ENCODE measurements around the gene EN1. TPM values are rescaled to one million over a fixed set of nuclear protein-coding genes. Genes with fewer than 3 reads are reported as not detected.

Gene EN1
- total and polyA plus RNA-seq, 2 experiments from 2014 or later = 0.21 to 0.24 TPM

GRCh38 chr2:118878531-118879149 lies 31.2 kb upstream of the EN1 start:
- peaks cover 10% of the 10 kb centered on the region for H3K27me3 Mint-ChIP-seq (ENCODE audit: insufficient read depth, low read depth, poor library complexity)
- no peak for ATAC-seq

More at GRCh38 chr2:118878531-118879149, 31.2 kb upstream of the EN1 start:
- H3K4me3 Mint-ChIP-seq = no peak overlapping the region
- no peak overlapping the region for H3K27ac ChIP-seq (ENCODE audit: low read depth)
- no peak overlapping the region for H3K4me2 ChIP-seq
- no peaks in the 10 kb centered on the region for H4K20me1 ChIP-seq (replicated peaks; ENCODE audit: insufficient read depth)
- no peaks in the 10 kb centered on the region for H3K4me1 ChIP-seq (ENCODE audit: insufficient read depth)
- H3K36me3 Mint-ChIP-seq (ENCODE audit: low read depth) = no peaks in the 10 kb centered on the region; the same call in 2 of the 3 replicates
- no peaks in the 10 kb centered on the region for H3K79me2 ChIP-seq (replicated peaks; ENCODE audit: insufficient read depth)
- H3K4me1 Mint-ChIP-seq = peaks cover 2% of the 10 kb centered on the region; the same call in 2 of the 3 replicates
- H3K27me3 ChIP-seq (ENCODE audit: insufficient read depth) = 0 out of 2 replicates have a peak, but pooled peaks cover 3% of the 10 kb centered on the region
- TF ChIP-seq EZH2 (IDR thresholded peaks at IDR 0.05; ENCODE audit: low read depth, unreplicated experiment) (no peak), CREB1 (CRISPR knock-in tag; IDR thresholded peaks at IDR 0.05; ENCODE audit: low read depth) (no peak), ZNF331 (CRISPR knock-in tag; IDR thresholded peaks at IDR 0.05; ENCODE audit: low read depth) (no peak), CTCF (conservative IDR thresholded peaks at IDR 0.05; ENCODE audit: low read depth in 2 of 2) (no peak), REST (IDR thresholded peaks at IDR 0.05; ENCODE audit: unreplicated experiment) (no peak), STAT1 (IDR thresholded peaks at IDR 0.05; ENCODE audit: unreplicated experiment) (no peak), ZNF114 (CRISPR knock-in tag; IDR thresholded peaks at IDR 0.05) (no peak), JUNB (IDR thresholded peaks at IDR 0.05; ENCODE audit: unreplicated experiment) (no peak), NANOG (IDR thresholded peaks at IDR 0.05; ENCODE audit: borderline replicate concordance) (no peak), POLR2AphosphoS5 (IDR thresholded peaks at IDR 0.05; ENCODE audit: low read depth) (no peak), ZNF462 (CRISPR knock-in tag; IDR thresholded peaks at IDR 0.05) (no peak), ETS1 (IDR thresholded peaks at IDR 0.05) (no peak), EZH2phosphoT487 (IDR thresholded peaks at IDR 0.05; ENCODE audit: unreplicated experiment) (no peak)
- H3K27ac Mint-ChIP-seq = no peak overlapping the region
- H3F3A ChIP-seq (replicated peaks; ENCODE audit: low read depth) = no peaks in the 10 kb centered on the region
- H2AFZ ChIP-seq = no peak overlapping the region
- H3K9me3 Mint-ChIP-seq = no peaks in the 10 kb centered on the region
- no peak overlapping the region for H3K4me3 ChIP-seq
- DNase-seq (ENCODE audit: low spot score) = no peak
- no peaks in the 10 kb centered on the region; the same call in 1 of the 2 replicates for H3K36me3 ChIP-seq (ENCODE audit: insufficient read depth)
- H3K9me2 ChIP-seq (ENCODE audit: insufficient read depth) = peaks cover 9% of the 10 kb centered on the region; the same call in 1 of the 2 replicates

Measured in GM23338 (cell line).